HFF-Myc (cell line): ENCODE data around the gene ATF6.

Experiments
- DNase-seq: peaks from one replicate; pipeline ENCODE4 v3.0.0-alpha.2; 2011; ENCODE audit warnings: low read depth; ENCODE audit errors: extremely low read depth
- H3K4me3 ChIP-seq: replicated peaks from 2 replicates; pipeline ENCODE4 v1.5.1; 2011; ENCODE audit warnings: low read depth, mild to moderate bottlenecking, control low read depth, low read length
- TF ChIP-seq, protein P1 (sequence below): IDR thresholded peaks from 2 replicates; pipeline ENCODE4 v1.5.1; 2012; ENCODE audit warnings: mild to moderate bottlenecking, low read depth, low read length, control low read depth; ENCODE audit errors: missing control alignments

Gene ATF6

GRCh38 chr1:161885759-161886158, 119.6 kb downstream of the ATF6 start:
- H3K4me3 ChIP-seq: no peak overlapping the region
- TF ChIP-seq, protein P1, sequence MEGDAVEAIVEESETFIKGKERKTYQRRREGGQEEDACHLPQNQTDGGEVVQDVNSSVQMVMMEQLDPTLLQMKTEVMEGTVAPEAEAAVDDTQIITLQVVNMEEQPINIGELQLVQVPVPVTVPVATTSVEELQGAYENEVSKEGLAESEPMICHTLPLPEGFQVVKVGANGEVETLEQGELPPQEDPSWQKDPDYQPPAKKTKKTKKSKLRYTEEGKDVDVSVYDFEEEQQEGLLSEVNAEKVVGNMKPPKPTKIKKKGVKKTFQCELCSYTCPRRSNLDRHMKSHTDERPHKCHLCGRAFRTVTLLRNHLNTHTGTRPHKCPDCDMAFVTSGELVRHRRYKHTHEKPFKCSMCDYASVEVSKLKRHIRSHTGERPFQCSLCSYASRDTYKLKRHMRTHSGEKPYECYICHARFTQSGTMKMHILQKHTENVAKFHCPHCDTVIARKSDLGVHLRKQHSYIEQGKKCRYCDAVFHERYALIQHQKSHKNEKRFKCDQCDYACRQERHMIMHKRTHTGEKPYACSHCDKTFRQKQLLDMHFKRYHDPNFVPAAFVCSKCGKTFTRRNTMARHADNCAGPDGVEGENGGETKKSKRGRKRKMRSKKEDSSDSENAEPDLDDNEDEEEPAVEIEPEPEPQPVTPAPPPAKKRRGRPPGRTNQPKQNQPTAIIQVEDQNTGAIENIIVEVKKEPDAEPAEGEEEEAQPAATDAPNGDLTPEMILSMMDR: no peak
- no peak for DNase-seq

- DNase-seq: no peak
- H3K4me3 ChIP-seq: no peak overlapping the region
- TF ChIP-seq, protein P1: no peak
Observed at GRCh38 chr1:161886589-161886988, 120.5 kb downstream of the ATF6 start.

DNA sequence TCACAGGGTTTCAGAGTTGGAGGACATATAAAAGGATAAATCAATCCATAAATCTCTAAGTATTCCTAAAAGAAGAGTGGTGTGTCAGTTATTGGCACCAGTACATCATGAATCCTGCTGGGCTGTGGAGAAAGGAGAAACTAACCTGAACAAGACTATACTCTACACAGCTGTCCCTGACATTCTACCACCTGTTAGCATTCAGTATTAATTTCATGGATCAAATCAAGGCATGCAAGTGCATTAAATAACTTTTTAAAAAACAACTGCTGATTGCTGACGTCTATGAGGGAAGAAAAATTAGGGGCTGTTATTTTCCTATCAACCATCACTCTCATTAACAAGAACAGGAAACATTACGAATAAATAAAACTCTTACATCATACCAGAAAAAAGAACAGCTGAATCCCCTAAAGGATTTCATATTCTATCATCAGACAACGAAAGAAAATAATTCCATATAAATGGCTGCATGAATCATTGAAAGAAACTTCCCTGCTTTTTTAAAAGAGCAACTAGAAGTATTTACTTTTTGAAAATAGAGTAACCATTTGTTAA, 121.7 kb downstream of the ATF6 start:
- TF ChIP-seq, protein P1: no peak
- H3K4me3 ChIP-seq: no peak overlapping the region
- DNase-seq: no peak

GRCh38 chr1:161890574-161890973, 124.5 kb downstream of the ATF6 start:
- no peak overlapping the region for H3K4me3 ChIP-seq
- TF ChIP-seq, protein P1: no peak
- DNase-seq: no peak

DNA sequence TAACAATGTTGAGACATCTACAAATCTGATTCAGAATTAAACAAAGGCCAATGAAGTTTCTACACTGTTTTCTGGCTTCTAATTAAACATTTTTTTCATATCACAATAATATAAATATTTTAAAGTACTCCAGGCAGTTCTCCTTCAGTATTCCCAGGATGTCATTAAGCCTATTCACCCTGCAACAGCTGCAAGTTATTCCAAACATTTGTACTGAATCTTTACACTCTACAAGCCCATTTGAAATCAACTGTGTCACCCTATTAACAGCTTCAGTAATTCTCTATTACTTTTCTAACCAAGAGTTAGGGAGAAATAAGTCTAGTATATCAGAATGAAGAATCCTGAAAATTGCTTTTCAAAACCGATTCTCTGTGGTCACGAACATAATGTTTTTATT, 133.0 kb downstream of the ATF6 start:
- no peak for DNase-seq
- H3K4me3 ChIP-seq: no peak overlapping the region
- TF ChIP-seq, protein P1: no peak

- no peak for DNase-seq
- TF ChIP-seq, protein P1: no peak
- H3K4me3 ChIP-seq: no peak overlapping the region
Observed at GRCh38 chr1:161900160-161900559, 134.0 kb downstream of the ATF6 start.

- H3K4me3 ChIP-seq: no peak overlapping the region
- no peak for DNase-seq
- TF ChIP-seq, protein P1: no peak
Observed at GRCh38 chr1:161902182-161902581, 136.1 kb downstream of the ATF6 start.
